Chondrocyte (in vitro differentiated cells): ENCODE measurements around the gene MOK. TPM values are rescaled to one million over a fixed set of nuclear protein-coding genes. Genes with fewer than 3 reads are reported as not detected.

Experiments used
- DNase-seq: peaks from one replicate; pipeline ENCODE4 v3.0.0; 2021; ENCODE audit warnings: mixed read lengths, low spot score
- H3K27ac Mint-ChIP-seq: one replicate; pipeline ENCODE4 v1.8.0; 2021; ENCODE audit warnings: mild to moderate bottlenecking, moderate library complexity, mixed read lengths; ENCODE audit not compliant: unreplicated experiment
- H3K27me3 Mint-ChIP-seq: 2 replicates; pipeline ENCODE4 v1.8.0; 2021; ENCODE audit warnings: low read depth, mixed read lengths
- H3K36me3 Mint-ChIP-seq: 2 replicates; pipeline ENCODE4 v1.8.0; 2021; ENCODE audit warnings: low read depth, mixed read lengths
- H3K4me1 Mint-ChIP-seq: 2 replicates; pipeline ENCODE4 v1.8.0; 2021; ENCODE audit warnings: low read depth, mild to moderate bottlenecking, mixed read lengths
- H3K4me3 Mint-ChIP-seq: one replicate; pipeline ENCODE4 v1.8.0; 2021; ENCODE audit warnings: mild to moderate bottlenecking, moderate library complexity, mixed read lengths; ENCODE audit not compliant: unreplicated experiment
- H3K9me3 Mint-ChIP-seq: 2 replicates; pipeline ENCODE4 v1.8.0; 2021; ENCODE audit warnings: low read depth, mixed read lengths
- total RNA-seq: library from RNA; stranded (reverse); gene quantifications from 3 replicates; pipeline ENCODE4 v1.2.1, GENCODE V29; 2021
- TF ChIP-seq, protein P1 (sequence below): fragments of 200-600 bp; sonication (generic); IDR thresholded peaks from 2 replicates; pipeline ENCODE4 v1.5.0; 2021; ENCODE audit warnings: antibody characterized with exemption, mild to moderate bottlenecking, moderate library complexity

The MOK gene
- total RNA-seq, 1 donor from 2014 or later = 3.8 TPM

DNA sequence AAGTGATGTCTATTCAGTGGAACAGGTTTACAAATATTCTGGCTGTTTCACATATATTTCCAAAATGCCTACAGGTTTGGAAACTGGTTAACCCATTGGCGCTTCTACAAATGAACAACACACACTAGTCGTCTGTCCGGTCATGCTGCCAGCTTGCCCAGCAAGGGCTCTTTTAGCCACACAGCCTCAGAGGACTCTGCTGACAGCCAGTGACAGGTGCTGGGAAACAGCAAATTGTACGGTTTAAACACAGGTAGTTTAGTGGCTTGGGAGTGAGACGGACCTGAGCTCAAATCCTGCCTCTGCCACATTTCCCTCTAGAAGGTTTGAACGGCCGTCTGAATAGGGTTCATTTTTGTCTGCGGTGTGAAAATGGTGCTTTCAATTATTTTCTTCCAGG lies 53.8 kb downstream of the MOK start:
- H3K4me1 Mint-ChIP-seq = peaks cover 6% of the 10 kb centered on the region
- no peaks in the 10 kb centered on the region for H3K36me3 Mint-ChIP-seq
- no peak overlapping the region for H3K27ac Mint-ChIP-seq
- no peak for DNase-seq
- no peaks in the 10 kb centered on the region for H3K27me3 Mint-ChIP-seq
- H3K9me3 Mint-ChIP-seq = no peaks in the 10 kb centered on the region
- H3K4me3 Mint-ChIP-seq = no peak overlapping the region
- TF ChIP-seq, protein P1, sequence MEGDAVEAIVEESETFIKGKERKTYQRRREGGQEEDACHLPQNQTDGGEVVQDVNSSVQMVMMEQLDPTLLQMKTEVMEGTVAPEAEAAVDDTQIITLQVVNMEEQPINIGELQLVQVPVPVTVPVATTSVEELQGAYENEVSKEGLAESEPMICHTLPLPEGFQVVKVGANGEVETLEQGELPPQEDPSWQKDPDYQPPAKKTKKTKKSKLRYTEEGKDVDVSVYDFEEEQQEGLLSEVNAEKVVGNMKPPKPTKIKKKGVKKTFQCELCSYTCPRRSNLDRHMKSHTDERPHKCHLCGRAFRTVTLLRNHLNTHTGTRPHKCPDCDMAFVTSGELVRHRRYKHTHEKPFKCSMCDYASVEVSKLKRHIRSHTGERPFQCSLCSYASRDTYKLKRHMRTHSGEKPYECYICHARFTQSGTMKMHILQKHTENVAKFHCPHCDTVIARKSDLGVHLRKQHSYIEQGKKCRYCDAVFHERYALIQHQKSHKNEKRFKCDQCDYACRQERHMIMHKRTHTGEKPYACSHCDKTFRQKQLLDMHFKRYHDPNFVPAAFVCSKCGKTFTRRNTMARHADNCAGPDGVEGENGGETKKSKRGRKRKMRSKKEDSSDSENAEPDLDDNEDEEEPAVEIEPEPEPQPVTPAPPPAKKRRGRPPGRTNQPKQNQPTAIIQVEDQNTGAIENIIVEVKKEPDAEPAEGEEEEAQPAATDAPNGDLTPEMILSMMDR = no peak

- no peak overlapping the region for H3K27ac Mint-ChIP-seq
- H3K36me3 Mint-ChIP-seq = no peaks in the 10 kb centered on the region
Observed at GRCh38 chr14:102250636-102251035, 54.3 kb downstream of the MOK start.

GRCh38 chr14:102249981-102250380 lies 55.0 kb downstream of the MOK start:
- no peak overlapping the region for H3K4me3 Mint-ChIP-seq
- no peaks in the 10 kb centered on the region for H3K9me3 Mint-ChIP-seq

More at GRCh38 chr14:102250636-102251035, 54.3 kb downstream of the MOK start:
- H3K9me3 Mint-ChIP-seq = no peaks in the 10 kb centered on the region
- DNase-seq = no peak
- H3K4me3 Mint-ChIP-seq = no peak overlapping the region
- no peaks in the 10 kb centered on the region for H3K27me3 Mint-ChIP-seq
- TF ChIP-seq, protein P1 = no peak
- peaks cover 4% of the 10 kb centered on the region for H3K4me1 Mint-ChIP-seq

DNA sequence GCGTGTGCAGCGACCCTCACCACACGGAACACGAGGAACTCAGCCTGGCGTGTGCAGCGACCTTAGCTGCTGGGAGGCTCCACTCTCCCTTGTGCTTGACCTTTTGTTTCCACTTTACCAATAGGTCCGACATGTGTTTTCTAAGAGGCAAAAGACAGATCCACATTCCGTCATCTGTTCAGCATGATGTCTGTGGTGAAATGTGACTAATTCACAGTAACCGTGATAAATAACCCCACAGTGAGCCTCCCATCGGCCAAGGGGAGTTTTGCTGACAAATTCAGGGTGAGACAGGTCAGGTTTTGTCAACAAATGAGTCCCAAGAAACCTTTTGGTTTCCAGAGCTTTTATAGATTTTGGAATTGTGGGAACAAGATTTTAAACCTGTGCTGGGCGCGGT lies 55.9 kb downstream of the MOK start:
- H3K36me3 Mint-ChIP-seq = no peaks in the 10 kb centered on the region
- H3K27ac Mint-ChIP-seq = no peak overlapping the region
- no peaks in the 10 kb centered on the region for H3K9me3 Mint-ChIP-seq
- H3K27me3 Mint-ChIP-seq = no peaks in the 10 kb centered on the region
- H3K4me1 Mint-ChIP-seq = no peaks in the 10 kb centered on the region
- DNase-seq = no peak
- no peak overlapping the region for H3K4me3 Mint-ChIP-seq
- TF ChIP-seq, protein P1 = no peak

More at GRCh38 chr14:102249981-102250380, 55.0 kb downstream of the MOK start:
- no peak for DNase-seq
- Mint-ChIP-seq H3K36me3 (no peaks in the 10 kb centered on the region), H3K27ac (no peak overlapping the region), H3K27me3 (no peaks in the 10 kb centered on the region), H3K4me1 (no peaks in the 10 kb centered on the region)
- TF ChIP-seq, protein P1 = no peak

GRCh38 chr14:102248121-102248520 lies 56.8 kb downstream of the MOK start:
- no peaks in the 10 kb centered on the region for H3K9me3 Mint-ChIP-seq
- H3K4me1 Mint-ChIP-seq = no peaks in the 10 kb centered on the region
- no peak overlapping the region for H3K27ac Mint-ChIP-seq
- no peak overlapping the region for H3K4me3 Mint-ChIP-seq
- DNase-seq = no peak
- TF ChIP-seq, protein P1 = no peak
- H3K36me3 Mint-ChIP-seq = no peaks in the 10 kb centered on the region
- no peaks in the 10 kb centered on the region for H3K27me3 Mint-ChIP-seq
